Upper lobe of left lung (tissue), 4 donors: ENCODE results near the gene ELF1.

Experiments
- EP300 ChIP-seq, 4 donors: sonication (generic); formaldehyde crosslinking; IDR thresholded peaks; one replicate each; pipeline ENCODE4 v1.5.1; 2017; ENCODE audit warnings: antibody characterized with exemption in 4 of 4, control low read depth in 2 of 4
- POLR2A ChIP-seq, 4 donors: fragments of 450-650 bp; IDR thresholded peaks; one replicate each; pipeline ENCODE4 v1.5.1; 2016 to 2017; ENCODE audit warnings: antibody characterized with exemption in 4 of 4, mild to moderate bottlenecking in 2 of 4
- POLR2AphosphoS5 ChIP-seq, 2 donors: sonication (generic); formaldehyde crosslinking; IDR thresholded peaks; one replicate each; pipeline ENCODE4 v1.5.1; 2017; ENCODE audit warnings: antibody characterized with exemption in 2 of 2
- TF ChIP-seq, protein P1 (sequence below), 6 experiments: fragments of 450-650 bp in 4 of 6; fragments of 200-600 bp in 2 of 6; sonication (generic) in 2 of 6; IDR thresholded peaks; one replicate each; pipeline ENCODE4 v1.5.1; 2016 to 2019; ENCODE audit warnings: antibody characterized with exemption in 6 of 6

DNA sequence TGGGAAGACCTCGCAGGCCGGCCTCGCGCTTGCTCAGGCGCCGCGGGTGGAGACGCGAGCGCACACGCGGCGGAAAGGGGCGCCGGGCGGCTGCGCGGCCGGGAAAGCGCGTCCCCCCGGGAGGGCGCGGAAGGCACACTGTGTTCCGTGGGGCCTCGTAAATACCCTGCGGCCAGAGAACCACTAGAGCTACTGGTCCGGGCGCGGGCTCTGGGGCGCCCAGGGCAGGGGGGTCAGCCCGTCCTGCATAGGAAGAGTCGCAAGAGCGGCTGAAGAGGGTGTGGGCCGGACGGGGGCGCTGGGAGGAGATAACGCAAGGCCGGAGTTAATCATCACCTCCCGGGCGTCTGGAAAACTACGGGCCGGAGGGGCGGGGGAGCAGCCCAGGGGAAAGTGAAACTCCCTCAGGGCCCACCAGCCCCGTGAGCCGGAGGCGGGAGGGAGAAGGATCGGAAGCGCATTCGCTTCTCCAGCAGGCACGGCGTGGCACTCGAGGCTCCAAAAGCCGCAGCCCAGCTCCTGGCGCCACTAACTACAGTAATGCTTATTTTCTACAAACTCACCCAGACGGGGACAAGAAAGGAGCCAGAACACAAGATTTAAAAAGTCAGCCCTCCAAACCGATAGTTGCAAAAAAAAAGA is 41.1 kb upstream of the ELF1 start:
- TF ChIP-seq, protein P1, sequence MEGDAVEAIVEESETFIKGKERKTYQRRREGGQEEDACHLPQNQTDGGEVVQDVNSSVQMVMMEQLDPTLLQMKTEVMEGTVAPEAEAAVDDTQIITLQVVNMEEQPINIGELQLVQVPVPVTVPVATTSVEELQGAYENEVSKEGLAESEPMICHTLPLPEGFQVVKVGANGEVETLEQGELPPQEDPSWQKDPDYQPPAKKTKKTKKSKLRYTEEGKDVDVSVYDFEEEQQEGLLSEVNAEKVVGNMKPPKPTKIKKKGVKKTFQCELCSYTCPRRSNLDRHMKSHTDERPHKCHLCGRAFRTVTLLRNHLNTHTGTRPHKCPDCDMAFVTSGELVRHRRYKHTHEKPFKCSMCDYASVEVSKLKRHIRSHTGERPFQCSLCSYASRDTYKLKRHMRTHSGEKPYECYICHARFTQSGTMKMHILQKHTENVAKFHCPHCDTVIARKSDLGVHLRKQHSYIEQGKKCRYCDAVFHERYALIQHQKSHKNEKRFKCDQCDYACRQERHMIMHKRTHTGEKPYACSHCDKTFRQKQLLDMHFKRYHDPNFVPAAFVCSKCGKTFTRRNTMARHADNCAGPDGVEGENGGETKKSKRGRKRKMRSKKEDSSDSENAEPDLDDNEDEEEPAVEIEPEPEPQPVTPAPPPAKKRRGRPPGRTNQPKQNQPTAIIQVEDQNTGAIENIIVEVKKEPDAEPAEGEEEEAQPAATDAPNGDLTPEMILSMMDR (IDR thresholded peaks at IDR 0.05), result peak in 4 of 6 experiments; percentile 6 to 28 (median 24)
- TF ChIP-seq POLR2AphosphoS5 (IDR thresholded peaks at IDR 0.05) (peak; percentile 67 to 83), POLR2A (IDR thresholded peaks at IDR 0.05) (peak in 3 of 4 donors; percentile 5 to 82 (median 53)), EP300 (IDR thresholded peaks at IDR 0.05) (peak in 2 of 4 donors; percentile 78 to 83)
